Keratinocyte (primary cell): Measurements from ENCODE around the gene CCN5. TPM values are rescaled to one million over a fixed set of nuclear protein-coding genes. Genes with fewer than 3 reads are reported as not detected.

Source experiments
- DNase-seq: peaks from one replicate; pipeline ENCODE4 v3.0.0-alpha.2; 2011; ENCODE audit warnings: low read depth, missing footprints, low spot score
- FAIRE-seq: peaks from 2 replicates; lab custom pipeline; 2011; peaks lifted over from hg19 to GRCh38; lab: Jason Lieb, UNC
- H2AFZ ChIP-seq: 2 replicates; pipeline ENCODE4 v1.6.0; 2012; ENCODE audit warnings: low read length, control low read depth, inconsistent platforms; ENCODE audit not compliant: control insufficient read depth
- H3K27ac ChIP-seq: 2 replicates; pipeline ENCODE4 v1.5.1; 2011; ENCODE audit warnings: low read length; ENCODE audit not compliant: control insufficient read depth, insufficient read depth
- H3K27me3 ChIP-seq: 3 replicates; pipeline ENCODE4 v1.6.0; 2011; ENCODE audit warnings: low read length; ENCODE audit not compliant: control insufficient read depth, insufficient read depth; ENCODE audit errors: extremely low read depth
- H3K36me3 ChIP-seq, 2 experiments: 2 replicates in 1 of 2; 3 replicates in 1 of 2; pipeline ENCODE4 v1.5.1; 2011; ENCODE audit warnings: low read length in 2 of 2, mild to moderate bottlenecking in 1 of 2; ENCODE audit not compliant: control insufficient read depth in 2 of 2, insufficient read depth in 2 of 2; ENCODE audit errors: extremely low read depth in 1 of 2
- H3K4me1 ChIP-seq: 3 replicates; pipeline ENCODE4 v1.5.1; 2011; ENCODE audit warnings: low read length; ENCODE audit not compliant: control insufficient read depth, insufficient read depth; ENCODE audit errors: extremely low read depth
- H3K4me2 ChIP-seq: 3 replicates; pipeline ENCODE4 v1.6.0; 2011; ENCODE audit warnings: low read depth, low read length; ENCODE audit not compliant: control insufficient read depth, insufficient read depth; ENCODE audit errors: extremely low read depth
- H3K4me3 ChIP-seq, 3 experiments: fragments of 200-600 bp in 1 of 3; sonication (generic) in 1 of 3; 2 replicates in 2 of 3; 3 replicates in 1 of 3; pipeline ENCODE4 v1.5.1; 2011 to 2016; ENCODE audit warnings: low read length in 3 of 3, mild to moderate bottlenecking in 3 of 3, control low read depth in 2 of 3, inconsistent platforms in 1 of 3, low read depth in 1 of 3, mixed read lengths in 1 of 3, mixed run types in 1 of 3, moderate library complexity in 1 of 3; ENCODE audit not compliant: control insufficient read depth in 2 of 3, insufficient read depth in 2 of 3; ENCODE audit errors: extremely low read depth in 1 of 3
- H3K79me2 ChIP-seq: 2 replicates; pipeline ENCODE4 v1.6.0; 2012; ENCODE audit warnings: low read length; ENCODE audit not compliant: control insufficient read depth, insufficient read depth
- H3K9ac ChIP-seq: 3 replicates; pipeline ENCODE4 v1.6.0; 2011; ENCODE audit warnings: low read length; ENCODE audit not compliant: control insufficient read depth, insufficient read depth; ENCODE audit errors: extremely low read depth
- H3K9me1 ChIP-seq: 3 replicates; pipeline ENCODE4 v1.6.0; 2011; ENCODE audit warnings: low read length; ENCODE audit not compliant: control insufficient read depth, insufficient read depth; ENCODE audit errors: extremely low read depth
- H3K9me3 ChIP-seq: 2 replicates; pipeline ENCODE4 v1.5.1; 2012; ENCODE audit warnings: low read depth, low read length; ENCODE audit not compliant: control insufficient read depth
- H4K20me1 ChIP-seq: 3 replicates; pipeline ENCODE4 v1.6.0; 2011; ENCODE audit warnings: low read length; ENCODE audit not compliant: control insufficient read depth, insufficient read depth; ENCODE audit errors: extremely low read depth
- EZH2 ChIP-seq: IDR thresholded peaks from one replicate; pipeline ENCODE4 v1.6.1; 2012; ENCODE audit warnings: inconsistent platforms, mild to moderate bottlenecking, low read length, moderate library complexity
- dilution Hi-C: fragments of 300-500 bp; cut with MboI; formaldehyde crosslinking; loops from one replicate; pipeline ENCODE4 v1.7.0; 2020; ENCODE audit warnings: low sequenced_read_pairs; ENCODE audit not compliant: extremely low pct_ligation_motif_present
- polyA plus RNA-seq, 5 experiments: library from polyadenylated mRNA; depleted of rRNA in 3 of 5; stranded (reverse) in 3 of 5; stranded (forward) in 1 of 5; unstranded in 1 of 5; fragments of >200 nt; gene quantifications; 1 replicate in 1 of 5; 2 replicates in 3 of 5; 3 replicates in 1 of 5; pipeline versions ENCODE4 v1.2.1 to v1.2.3, GENCODE V29; 2011 to 2012; ENCODE audit warnings: missing spikeins in 2 of 5, low read depth in 1 of 5, low replicate concordance in 1 of 5
- TF ChIP-seq, protein P1 (sequence below), 3 experiments: IDR thresholded peaks in 1 of 3; conservative IDR thresholded peaks in 1 of 3; optimal IDR thresholded peaks in 1 of 3; 2 replicates in 2 of 3; 3 replicates in 1 of 3; pipeline versions ENCODE3 to v1.5.1; 2011; ENCODE audit warnings: low read length in 3 of 3, mild to moderate bottlenecking in 3 of 3, moderate library complexity in 2 of 3, control low read depth in 1 of 3, inconsistent platforms in 1 of 3; ENCODE audit not compliant: insufficient read depth in 2 of 3; ENCODE audit errors: extremely low read depth in 1 of 3

The CCN5 gene
- polyA plus RNA-seq, 1 donor (not counting 4 experiments of a cell fraction or from before 2014, with no cell fraction given), result not detected

DNA sequence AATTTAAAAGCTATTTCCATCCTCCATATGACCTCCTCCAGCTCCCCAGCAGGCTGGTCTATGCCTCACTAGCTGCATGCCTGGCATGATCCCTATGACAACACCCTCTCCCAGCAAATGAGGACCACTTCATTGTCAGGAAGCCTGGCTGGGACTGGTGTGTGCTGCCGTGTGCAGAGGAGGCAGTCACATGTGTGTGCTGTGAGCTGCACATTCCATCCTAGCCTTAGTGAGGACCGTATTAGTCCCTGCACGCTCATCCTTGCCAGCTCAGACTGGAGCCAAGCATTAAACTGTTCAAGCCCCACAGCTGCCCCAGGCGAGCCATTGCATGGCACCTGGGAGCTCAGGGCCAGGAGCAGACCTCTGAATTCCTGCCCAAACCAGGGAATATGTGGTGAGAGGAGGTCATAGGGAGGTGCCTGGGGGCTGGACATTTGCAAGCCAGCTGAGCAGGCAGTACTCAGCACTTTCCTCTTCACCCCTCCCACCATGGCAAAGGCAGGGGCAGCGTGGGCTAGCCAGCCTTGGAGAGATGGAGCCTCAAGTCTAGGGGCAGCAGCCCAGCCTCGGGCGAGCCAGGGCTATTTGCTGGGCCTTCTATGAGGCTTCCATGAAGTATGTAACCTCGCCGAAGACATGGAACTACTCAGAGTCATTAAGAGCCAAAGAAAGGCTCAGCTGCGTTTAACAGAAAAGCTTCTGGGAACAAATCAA lies 8.7 kb upstream of the CCN5 start:
- no peaks in the 10 kb centered on the region for H4K20me1 ChIP-seq
- no peaks in the 10 kb centered on the region for H3K36me3 ChIP-seq
- H2AFZ ChIP-seq, result no peak overlapping the region
- no peak overlapping the region for H3K9ac ChIP-seq
- no peak overlapping the region for H3K4me3 ChIP-seq
- DNase-seq, result no peak
- H3K9me1 ChIP-seq, result no peaks in the 10 kb centered on the region
- FAIRE-seq, result no peak
- TF ChIP-seq EZH2, result no peak
- TF ChIP-seq, protein P1, sequence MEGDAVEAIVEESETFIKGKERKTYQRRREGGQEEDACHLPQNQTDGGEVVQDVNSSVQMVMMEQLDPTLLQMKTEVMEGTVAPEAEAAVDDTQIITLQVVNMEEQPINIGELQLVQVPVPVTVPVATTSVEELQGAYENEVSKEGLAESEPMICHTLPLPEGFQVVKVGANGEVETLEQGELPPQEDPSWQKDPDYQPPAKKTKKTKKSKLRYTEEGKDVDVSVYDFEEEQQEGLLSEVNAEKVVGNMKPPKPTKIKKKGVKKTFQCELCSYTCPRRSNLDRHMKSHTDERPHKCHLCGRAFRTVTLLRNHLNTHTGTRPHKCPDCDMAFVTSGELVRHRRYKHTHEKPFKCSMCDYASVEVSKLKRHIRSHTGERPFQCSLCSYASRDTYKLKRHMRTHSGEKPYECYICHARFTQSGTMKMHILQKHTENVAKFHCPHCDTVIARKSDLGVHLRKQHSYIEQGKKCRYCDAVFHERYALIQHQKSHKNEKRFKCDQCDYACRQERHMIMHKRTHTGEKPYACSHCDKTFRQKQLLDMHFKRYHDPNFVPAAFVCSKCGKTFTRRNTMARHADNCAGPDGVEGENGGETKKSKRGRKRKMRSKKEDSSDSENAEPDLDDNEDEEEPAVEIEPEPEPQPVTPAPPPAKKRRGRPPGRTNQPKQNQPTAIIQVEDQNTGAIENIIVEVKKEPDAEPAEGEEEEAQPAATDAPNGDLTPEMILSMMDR (optimal IDR thresholded peaks at IDR 0.05 in 1 of 3, IDR thresholded peaks at IDR 0.05 in 1 of 3, conservative IDR thresholded peaks at IDR 0.05 in 1 of 3; ENCODE audit: extremely low read depth in 1 of 3, insufficient read depth in 2 of 3, low read length in 3 of 3), result no peak
- no peak overlapping the region for H3K4me2 ChIP-seq
- no peaks in the 10 kb centered on the region for H3K79me2 ChIP-seq
- H3K4me1 ChIP-seq, result no peaks in the 10 kb centered on the region
- no peaks in the 10 kb centered on the region for H3K27me3 ChIP-seq
- H3K27ac ChIP-seq, result no peak overlapping the region
- no peaks in the 10 kb centered on the region for H3K9me3 ChIP-seq
- dilution Hi-C loops, result no loop called here

- no peak overlapping the region for H3K9ac ChIP-seq
- no peaks in the 10 kb centered on the region for H3K79me2 ChIP-seq
- H3K4me1 ChIP-seq, result no peaks in the 10 kb centered on the region
- no peaks in the 10 kb centered on the region for H4K20me1 ChIP-seq
- no peak overlapping the region for H2AFZ ChIP-seq
- no peaks in the 10 kb centered on the region for H3K27me3 ChIP-seq
- no peak overlapping the region for H3K4me2 ChIP-seq
- DNase-seq (no peak), FAIRE-seq (no peak)
- dilution Hi-C loops, result no loop called here
- no peak overlapping the region for H3K27ac ChIP-seq
- no peaks in the 10 kb centered on the region for H3K9me1 ChIP-seq
- H3K9me3 ChIP-seq, result no peaks in the 10 kb centered on the region
- TF ChIP-seq, protein P1 (optimal IDR thresholded peaks at IDR 0.05 in 1 of 3, IDR thresholded peaks at IDR 0.05 in 1 of 3, conservative IDR thresholded peaks at IDR 0.05 in 1 of 3; ENCODE audit: extremely low read depth in 1 of 3, insufficient read depth in 2 of 3, low read length in 3 of 3), result no peak
- TF ChIP-seq EZH2, result no peak
- H3K4me3 ChIP-seq, result no peak overlapping the region
- H3K36me3 ChIP-seq, result no peaks in the 10 kb centered on the region
Measured at GRCh38 chr20:44707018-44707579, 8.1 kb upstream of the CCN5 start.
